OCI-M2 (cell line): ENCODE results near the gene ASPRV1.
"Not testable (repeated sequence)": the region's sequence is repeated elsewhere in the genome, so short reads cannot be mapped to it uniquely, and the experiment has no call there.

ENCODE experiments used
- DNase-seq: peaks from one replicate; lab custom pipeline; 2025; ENCODE audit not compliant: unreplicated experiment; lab: John Stamatoyannopoulos, UW

Gene ASPRV1

GRCh38 chr2:69962986-69963730 is 1.7 kb upstream of the ASPRV1 start:
- no peak for DNase-seq

- DNase-seq: no peak
These were observed 610 bp downstream of the ASPRV1 start for GRCh38 chr2:69960821-69961220.

GRCh38 chr2:69959425-69959824 is 2.0 kb downstream of the ASPRV1 start:
- no peak for DNase-seq

GRCh38 chr2:69958480-69958879 is 3.0 kb downstream of the ASPRV1 start:
- DNase-seq: no peak

GRCh38 chr2:69957965-69958364 is 3.5 kb downstream of the ASPRV1 start:
- DNase-seq: no peak

GRCh38 chr2:69956475-69956979 is 4.9 kb downstream of the ASPRV1 start:
- no peak for DNase-seq

- DNase-seq: no peak
These were observed 6.4 kb downstream of the ASPRV1 start for GRCh38 chr2:69955029-69955428.

- DNase-seq: no peak
These were observed 7.3 kb downstream of the ASPRV1 start for GRCh38 chr2:69954084-69954483.

GRCh38 chr2:69952336-69953115 is 8.9 kb downstream of the ASPRV1 start:
- no peak for DNase-seq

GRCh38 chr2:69950671-69951070 is 10.8 kb downstream of the ASPRV1 start:
- DNase-seq: not testable (repeated sequence)

GRCh38 chr2:69950241-69950640 is 11.2 kb downstream of the ASPRV1 start:
- DNase-seq: no peak

GRCh38 chr2:69948963-69949645 is 12.3 kb downstream of the ASPRV1 start:
- DNase-seq: no peak

- DNase-seq: no peak
These were observed 13.1 kb downstream of the ASPRV1 start for GRCh38 chr2:69948032-69948962.

GRCh38 chr2:69947325-69947931 is 14.0 kb downstream of the ASPRV1 start:
- DNase-seq: no peak

GRCh38 chr2:69946351-69947324 is 14.8 kb downstream of the ASPRV1 start:
- no peak for DNase-seq

GRCh38 chr2:69945941-69946340 is 15.5 kb downstream of the ASPRV1 start:
- DNase-seq: no peak

GRCh38 chr2:69945441-69945840 is 16.0 kb downstream of the ASPRV1 start:
- no peak for DNase-seq

- no peak for DNase-seq
These were observed 16.7 kb downstream of the ASPRV1 start for GRCh38 chr2:69944756-69945155.
